Body of pancreas (tissue), 4 donors: ENCODE results near the gene LRIT1.

ENCODE experiments used
- POLR2A ChIP-seq, 3 donors: fragments of 450-650 bp; IDR thresholded peaks; one replicate each; pipeline ENCODE4 v1.6.1; 2016; ENCODE audit warnings: antibody characterized with exemption in 3 of 3, mild to moderate bottlenecking in 2 of 3
- TF ChIP-seq, protein P1 (sequence below), 7 experiments: fragments of 450-650 bp in 4 of 7; fragments of 200-600 bp in 3 of 7; sonication (generic) in 3 of 7; IDR thresholded peaks; one replicate each; pipeline ENCODE4 v1.5.1; 2016 to 2019; ENCODE audit warnings: antibody characterized with exemption in 7 of 7

DNA sequence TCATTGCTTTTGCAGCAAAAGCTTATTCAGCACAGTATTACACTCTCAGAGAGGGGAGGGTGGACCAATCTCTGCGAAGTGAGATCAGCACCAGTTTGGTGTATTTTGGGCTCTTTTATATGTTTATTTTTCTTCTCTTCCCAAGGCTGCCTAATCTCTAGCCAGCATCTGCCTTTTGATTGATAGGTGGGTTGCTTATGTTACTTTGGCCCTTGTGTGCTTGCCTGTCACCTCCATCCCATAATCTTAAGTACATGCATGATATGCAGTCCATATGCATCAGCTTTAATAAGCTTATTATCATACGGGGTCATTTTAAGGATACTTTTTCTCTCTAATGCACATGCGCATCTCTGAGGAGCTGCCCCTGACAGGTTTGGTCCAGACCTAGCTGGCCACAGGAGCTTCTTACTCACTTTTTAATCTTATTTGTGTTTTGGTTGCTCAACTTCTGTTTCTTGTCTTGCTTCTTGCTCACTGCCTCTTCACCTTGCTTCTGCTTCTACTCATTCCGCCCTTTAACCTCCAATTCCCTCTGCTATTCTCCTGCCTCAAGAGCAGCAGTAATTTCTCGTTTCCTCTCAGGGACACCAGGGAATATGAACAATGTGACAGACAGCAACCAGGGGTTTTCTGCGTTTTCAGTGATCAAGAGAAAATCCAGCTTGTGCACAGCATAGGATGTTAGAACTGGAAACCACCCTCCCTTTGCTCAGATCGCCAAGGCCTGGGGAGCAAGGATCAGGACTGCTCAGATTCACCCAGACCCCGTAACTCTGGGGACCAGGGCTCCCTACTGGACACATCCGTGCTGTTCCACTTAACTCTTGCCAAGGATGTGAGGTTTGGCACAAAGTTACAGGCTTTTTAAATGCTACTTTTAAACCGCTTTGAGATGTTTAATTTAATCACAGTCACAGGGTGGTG is 13.5 kb upstream of the LRIT1 start:
- TF ChIP-seq, protein P1, sequence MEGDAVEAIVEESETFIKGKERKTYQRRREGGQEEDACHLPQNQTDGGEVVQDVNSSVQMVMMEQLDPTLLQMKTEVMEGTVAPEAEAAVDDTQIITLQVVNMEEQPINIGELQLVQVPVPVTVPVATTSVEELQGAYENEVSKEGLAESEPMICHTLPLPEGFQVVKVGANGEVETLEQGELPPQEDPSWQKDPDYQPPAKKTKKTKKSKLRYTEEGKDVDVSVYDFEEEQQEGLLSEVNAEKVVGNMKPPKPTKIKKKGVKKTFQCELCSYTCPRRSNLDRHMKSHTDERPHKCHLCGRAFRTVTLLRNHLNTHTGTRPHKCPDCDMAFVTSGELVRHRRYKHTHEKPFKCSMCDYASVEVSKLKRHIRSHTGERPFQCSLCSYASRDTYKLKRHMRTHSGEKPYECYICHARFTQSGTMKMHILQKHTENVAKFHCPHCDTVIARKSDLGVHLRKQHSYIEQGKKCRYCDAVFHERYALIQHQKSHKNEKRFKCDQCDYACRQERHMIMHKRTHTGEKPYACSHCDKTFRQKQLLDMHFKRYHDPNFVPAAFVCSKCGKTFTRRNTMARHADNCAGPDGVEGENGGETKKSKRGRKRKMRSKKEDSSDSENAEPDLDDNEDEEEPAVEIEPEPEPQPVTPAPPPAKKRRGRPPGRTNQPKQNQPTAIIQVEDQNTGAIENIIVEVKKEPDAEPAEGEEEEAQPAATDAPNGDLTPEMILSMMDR (IDR thresholded peaks at IDR 0.05), result no peak
- no peak for TF ChIP-seq POLR2A (IDR thresholded peaks at IDR 0.05)
